Measurements from ENCODE around the gene TMEM37.

The TMEM37 gene

GRCh38 chr2:119425620-119426395, 5.8 kb upstream of the TMEM37 start:
- Histone ChIP-seq H3K9ac (ENCODE audit: low read depth, low read length) (no peak overlapping the region), H3K36me3 (ENCODE audit: insufficient read depth, low read length) (no peaks in the 10 kb centered on the region)
- DNase-seq = no peak

GRCh38 chr2:119426396-119426675, 5.3 kb upstream of the TMEM37 start:
- no peak for ATAC-seq (ENCODE audit: insufficient read depth, low read depth)
- Histone ChIP-seq H4K20me1 (ENCODE audit: insufficient read depth, low read length) (no peaks in the 10 kb centered on the region), H3K27ac (ENCODE audit: low read length) (no peak overlapping the region), H3K36me3 (ENCODE audit: insufficient read depth, low read length) (no peaks in the 10 kb centered on the region), H3K9ac (ENCODE audit: low read depth, low read length) (no peak overlapping the region), H2AFZ (ENCODE audit: low read depth, low read length) (no peak overlapping the region), H3K27me3 (ENCODE audit: insufficient read depth, low read length, poor library complexity) (peaks cover 30% of the 10 kb centered on the region), H3K4me1 (ENCODE audit: insufficient read depth, low read length) (no peaks in the 10 kb centered on the region), H3K9me3 (ENCODE audit: insufficient read depth, low read length, severe bottlenecking) (peaks cover 2% of the 10 kb centered on the region), H3K4me2 (ENCODE audit: insufficient read depth, low read length) (no peak overlapping the region), H3K4me3 (ENCODE audit: low read depth in 1 of 2, low read length in 2 of 2) (no peak overlapping the region), H3K79me2 (ENCODE audit: insufficient read depth, low read length) (no peaks in the 10 kb centered on the region)
- no peak for DNase-seq
- TF ChIP-seq EZH2 (IDR thresholded peaks at IDR 0.05; ENCODE audit: borderline replicate concordance, low read depth, low read length, severe bottlenecking) (no peak), CTCF (IDR thresholded peaks at IDR 0.05; ENCODE audit: borderline replicate concordance, extremely low read depth, low read length, poor library complexity, severe bottlenecking) (no peak)

More at GRCh38 chr2:119425620-119426395, 5.8 kb upstream of the TMEM37 start:
- TF ChIP-seq EZH2 (IDR thresholded peaks at IDR 0.05; ENCODE audit: borderline replicate concordance, low read depth, low read length, severe bottlenecking) (no peak), CTCF (IDR thresholded peaks at IDR 0.05; ENCODE audit: borderline replicate concordance, extremely low read depth, low read length, poor library complexity, severe bottlenecking) (no peak)
- H3K4me1 ChIP-seq (ENCODE audit: insufficient read depth, low read length) = no peaks in the 10 kb centered on the region
- H3K4me2 ChIP-seq (ENCODE audit: insufficient read depth, low read length) = no peak overlapping the region
- peaks cover 6% of the 10 kb centered on the region for H3K9me3 ChIP-seq (ENCODE audit: insufficient read depth, low read length, severe bottlenecking)
- H3K27me3 ChIP-seq (ENCODE audit: insufficient read depth, low read length, poor library complexity) = peaks cover 33% of the 10 kb centered on the region
- H2AFZ ChIP-seq (ENCODE audit: low read depth, low read length) = no peak overlapping the region
- no peak overlapping the region for H3K4me3 ChIP-seq (ENCODE audit: low read depth in 1 of 2, low read length in 2 of 2)
- H3K79me2 ChIP-seq (ENCODE audit: insufficient read depth, low read length) = no peaks in the 10 kb centered on the region
- no peak for ATAC-seq (ENCODE audit: insufficient read depth, low read depth)
- H4K20me1 ChIP-seq (ENCODE audit: insufficient read depth, low read length) = no peaks in the 10 kb centered on the region
- no peak overlapping the region for H3K27ac ChIP-seq (ENCODE audit: low read length)

GRCh38 chr2:119426801-119427395, 4.8 kb upstream of the TMEM37 start:
- Histone ChIP-seq H3K79me2 (ENCODE audit: insufficient read depth, low read length) (no peaks in the 10 kb centered on the region), H3K36me3 (ENCODE audit: insufficient read depth, low read length) (no peaks in the 10 kb centered on the region), H3K27ac (ENCODE audit: low read length) (no peak overlapping the region), H4K20me1 (ENCODE audit: insufficient read depth, low read length) (no peaks in the 10 kb centered on the region), H3K9ac (ENCODE audit: low read depth, low read length) (no peak overlapping the region), H3K4me2 (ENCODE audit: insufficient read depth, low read length) (no peak overlapping the region), H3K9me3 (ENCODE audit: insufficient read depth, low read length, severe bottlenecking) (no peaks in the 10 kb centered on the region), H3K4me1 (ENCODE audit: insufficient read depth, low read length) (no peaks in the 10 kb centered on the region), H2AFZ (ENCODE audit: low read depth, low read length) (no peak overlapping the region), H3K4me3 (ENCODE audit: low read depth in 1 of 2, low read length in 2 of 2) (no peak overlapping the region), H3K27me3 (ENCODE audit: insufficient read depth, low read length, poor library complexity) (peaks cover 30% of the 10 kb centered on the region)
- no peak for ATAC-seq (ENCODE audit: insufficient read depth, low read depth)
- DNase-seq = no peak
- TF ChIP-seq CTCF (IDR thresholded peaks at IDR 0.05; ENCODE audit: borderline replicate concordance, extremely low read depth, low read length, poor library complexity, severe bottlenecking) = no peak
- no peak for TF ChIP-seq EZH2 (IDR thresholded peaks at IDR 0.05; ENCODE audit: borderline replicate concordance, low read depth, low read length, severe bottlenecking)

All from DND-41 (cell line).